Smooth muscle cell (in vitro differentiated cells): Measurements from ENCODE around the gene UMAD1. TPM values are rescaled to one million over a fixed set of nuclear protein-coding genes. Genes with fewer than 3 reads are reported as not detected.

ENCODE experiments used
- DNase-seq: peaks from one replicate; lab custom pipeline; 2025; ENCODE audit not compliant: unreplicated experiment; lab: John Stamatoyannopoulos, UW
- H2AFZ ChIP-seq: fragments of 200-600 bp; sonication (generic); 2 replicates; pipeline ENCODE4 v1.6.0; 2016; ENCODE audit warnings: antibody characterized with exemption, low read depth, mild to moderate bottlenecking
- H3F3A ChIP-seq: fragments of 200-600 bp; sonication (generic); 2 replicates; pipeline ENCODE4 v1.6.0; 2017; ENCODE audit warnings: antibody characterized with exemption, low read depth
- H3K27ac ChIP-seq: fragments of 200-600 bp; sonication (generic); 2 replicates; pipeline ENCODE4 v1.5.1; 2016; ENCODE audit warnings: low read depth, mild to moderate bottlenecking
- H3K27me3 ChIP-seq: fragments of 200-600 bp; sonication (generic); 2 replicates; pipeline ENCODE4 v1.6.1; 2016; ENCODE audit warnings: low read depth, mild to moderate bottlenecking
- H3K36me3 ChIP-seq: fragments of 200-600 bp; sonication (generic); 2 replicates; pipeline ENCODE4 v1.5.1; 2016; ENCODE audit warnings: low read depth
- H3K4me1 ChIP-seq: fragments of 200-600 bp; sonication (generic); 2 replicates; pipeline ENCODE4 v1.5.1; 2016; ENCODE audit warnings: low read depth
- H3K4me2 ChIP-seq: fragments of 200-600 bp; sonication (generic); 2 replicates; pipeline ENCODE4 v1.6.0; 2016; ENCODE audit warnings: mild to moderate bottlenecking
- H3K4me3 ChIP-seq: fragments of 200-600 bp; sonication (generic); 2 replicates; pipeline ENCODE4 v1.5.1; 2016; ENCODE audit warnings: mild to moderate bottlenecking
- H3K79me2 ChIP-seq: fragments of 200-600 bp; sonication (generic); 2 replicates; pipeline ENCODE4 v1.6.0; 2016; ENCODE audit warnings: low read depth, mild to moderate bottlenecking
- H3K9ac ChIP-seq: fragments of 200-600 bp; sonication (generic); 2 replicates; pipeline ENCODE4 v1.6.0; 2016; ENCODE audit warnings: low read depth
- H3K9me3 ChIP-seq: fragments of 200-600 bp; sonication (generic); replicated peaks from 2 replicates; pipeline ENCODE4 v1.5.1; 2016; ENCODE audit warnings: low read depth
- H4K20me1 ChIP-seq: fragments of 200-600 bp; sonication (generic); 2 replicates; pipeline ENCODE4 v1.6.0; 2016; ENCODE audit warnings: low read depth
- WGBS: methylation state at CpG from one replicate; pipeline ENCODE4 v1.1.7; 2016; ENCODE audit warnings: low lambda C conversion rate; 5-methylcytosine and 5-hydroxymethylcytosine counted together
- polyA plus RNA-seq: library from polyadenylated mRNA; unstranded; fragments of >200 nt; fragmentation: Nextera tagmentation; extraction: Ambion mirVana; gene quantifications from 2 replicates; pipeline ENCODE4 v1.2.1, GENCODE V29; 2016
- total RNA-seq: library from RNA; depleted of rRNA; stranded (reverse); fragments of >200 nt; gene quantifications from 2 replicates; pipeline ENCODE4 v1.2.3, GENCODE V29; 2014
- TF ChIP-seq, protein P1 (sequence below): fragments of 200-600 bp; sonication (generic); IDR thresholded peaks from 2 replicates; pipeline ENCODE4 v1.5.1; 2017; ENCODE audit warnings: borderline replicate concordance, mild to moderate bottlenecking, antibody characterized with exemption; ENCODE audit not compliant: insufficient read depth, poor library complexity, severe bottlenecking

The UMAD1 gene
- total and polyA plus RNA-seq, 2 experiments from 2014 or later: 13.7 to 24.3 TPM

DNA sequence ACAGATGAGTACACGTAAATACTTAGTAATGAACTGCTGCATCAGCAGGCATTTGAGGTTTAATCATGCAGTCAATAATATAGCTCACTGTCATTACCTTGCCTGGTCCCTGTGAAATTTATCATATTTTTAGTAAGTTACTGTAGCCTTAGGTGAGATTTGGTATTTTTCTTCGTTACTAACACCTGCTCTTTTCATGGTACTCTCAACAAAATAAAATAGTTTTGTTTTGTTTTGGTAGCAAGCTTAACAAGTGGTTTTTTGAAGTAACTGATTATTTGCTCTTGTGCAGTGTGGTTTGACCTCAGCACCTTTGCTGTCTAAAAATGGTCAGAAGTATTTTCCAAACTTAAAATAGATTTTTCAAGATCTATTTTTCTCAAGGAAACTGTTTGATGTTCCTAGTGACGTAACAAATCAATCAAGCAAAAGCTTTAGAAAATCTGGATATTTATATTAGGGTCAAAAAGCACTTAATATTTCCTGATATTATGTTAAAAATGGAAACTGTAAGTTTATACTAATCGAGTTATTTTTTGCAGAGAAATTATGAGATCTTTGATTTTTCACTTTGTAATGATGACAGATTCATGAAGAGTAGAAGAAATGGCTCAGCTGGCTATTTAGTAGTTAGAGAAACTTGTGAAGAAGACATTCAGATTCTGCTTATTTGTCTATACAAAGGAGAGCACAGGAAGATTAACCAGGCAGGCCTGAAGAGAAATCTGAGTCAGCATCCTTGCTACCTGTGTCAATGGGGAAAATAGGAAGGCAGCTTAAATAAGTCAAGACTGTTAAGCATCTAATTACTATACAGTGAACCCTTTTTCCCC lies 98.9 kb downstream of the UMAD1 start:
- H3K4me1 ChIP-seq: peaks cover 35% of the 10 kb centered on the region
- H3K4me2 ChIP-seq: no peak overlapping the region
- H3K9ac ChIP-seq: no peak overlapping the region
- H3K9me3 ChIP-seq: no peaks in the 10 kb centered on the region
- WGBS: 93% methylated on average over 4 of the region's 4 CpGs
- H3K36me3 ChIP-seq: no peaks in the 10 kb centered on the region
- DNase-seq: no peak
- no peaks in the 10 kb centered on the region for H3K79me2 ChIP-seq
- no peak overlapping the region for H2AFZ ChIP-seq
- H3K4me3 ChIP-seq: no peak overlapping the region
- TF ChIP-seq, protein P1, sequence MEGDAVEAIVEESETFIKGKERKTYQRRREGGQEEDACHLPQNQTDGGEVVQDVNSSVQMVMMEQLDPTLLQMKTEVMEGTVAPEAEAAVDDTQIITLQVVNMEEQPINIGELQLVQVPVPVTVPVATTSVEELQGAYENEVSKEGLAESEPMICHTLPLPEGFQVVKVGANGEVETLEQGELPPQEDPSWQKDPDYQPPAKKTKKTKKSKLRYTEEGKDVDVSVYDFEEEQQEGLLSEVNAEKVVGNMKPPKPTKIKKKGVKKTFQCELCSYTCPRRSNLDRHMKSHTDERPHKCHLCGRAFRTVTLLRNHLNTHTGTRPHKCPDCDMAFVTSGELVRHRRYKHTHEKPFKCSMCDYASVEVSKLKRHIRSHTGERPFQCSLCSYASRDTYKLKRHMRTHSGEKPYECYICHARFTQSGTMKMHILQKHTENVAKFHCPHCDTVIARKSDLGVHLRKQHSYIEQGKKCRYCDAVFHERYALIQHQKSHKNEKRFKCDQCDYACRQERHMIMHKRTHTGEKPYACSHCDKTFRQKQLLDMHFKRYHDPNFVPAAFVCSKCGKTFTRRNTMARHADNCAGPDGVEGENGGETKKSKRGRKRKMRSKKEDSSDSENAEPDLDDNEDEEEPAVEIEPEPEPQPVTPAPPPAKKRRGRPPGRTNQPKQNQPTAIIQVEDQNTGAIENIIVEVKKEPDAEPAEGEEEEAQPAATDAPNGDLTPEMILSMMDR: no peak
- H3F3A ChIP-seq: no peaks in the 10 kb centered on the region
- H4K20me1 ChIP-seq: no peaks in the 10 kb centered on the region
- no peak overlapping the region for H3K27ac ChIP-seq
- no peaks in the 10 kb centered on the region for H3K27me3 ChIP-seq

DNA sequence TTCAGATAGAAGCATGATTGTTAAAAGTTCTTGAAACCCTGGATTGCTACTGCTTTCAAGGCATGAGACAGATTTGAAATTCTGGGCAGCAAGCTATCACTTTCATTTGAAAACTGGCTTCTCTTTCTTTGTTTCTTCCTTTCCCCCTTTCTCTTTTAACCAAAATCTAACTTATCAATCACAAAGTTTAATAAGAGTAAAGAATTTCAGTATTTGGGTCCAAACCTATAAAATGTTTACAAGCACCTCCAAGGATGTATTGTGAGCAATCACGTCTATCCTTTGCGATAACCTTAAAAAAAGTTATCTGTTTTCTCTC lies 99.4 kb downstream of the UMAD1 start:
- no peaks in the 10 kb centered on the region for H3K36me3 ChIP-seq
- H4K20me1 ChIP-seq: no peaks in the 10 kb centered on the region
- H3K9me3 ChIP-seq: no peaks in the 10 kb centered on the region
- H3K4me1 ChIP-seq: peaks cover 35% of the 10 kb centered on the region
- no peak overlapping the region for H2AFZ ChIP-seq
- WGBS: 85% methylated on average over 2 of the region's 2 CpGs
- no peaks in the 10 kb centered on the region for H3F3A ChIP-seq
- no peak overlapping the region for H3K4me3 ChIP-seq
- no peak overlapping the region for H3K27ac ChIP-seq
- TF ChIP-seq, protein P1: no peak
- no peak for DNase-seq
- no peaks in the 10 kb centered on the region for H3K79me2 ChIP-seq
- H3K9ac ChIP-seq: no peak overlapping the region
- no peak overlapping the region for H3K4me2 ChIP-seq
- H3K27me3 ChIP-seq: no peaks in the 10 kb centered on the region

DNA sequence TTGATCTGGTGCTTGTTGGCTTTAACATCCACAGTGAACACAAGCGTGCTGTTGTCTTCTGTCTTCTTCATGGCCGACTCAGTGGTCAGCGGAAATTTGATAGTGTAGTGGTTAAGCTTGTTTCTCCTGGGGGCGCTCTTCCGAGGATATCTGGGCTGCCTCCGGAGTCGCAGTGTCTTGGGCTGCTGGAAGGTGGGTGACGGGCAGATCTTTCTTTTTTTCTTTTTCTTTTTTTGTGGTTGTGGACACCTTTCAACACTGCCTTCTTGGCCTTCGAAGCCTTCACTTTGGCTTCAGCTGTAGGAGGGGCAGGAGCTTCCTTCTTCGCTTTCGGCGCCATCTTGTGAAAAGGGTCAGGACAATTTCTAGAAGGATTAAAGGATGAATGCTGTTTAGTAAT lies 101.7 kb downstream of the UMAD1 start:
- no peak overlapping the region for H3K4me3 ChIP-seq

More for the DNA sequence above, 101.7 kb downstream of the UMAD1 start:
- H3K27me3 ChIP-seq: no peaks in the 10 kb centered on the region
- no peak overlapping the region for H3K27ac ChIP-seq
- 97% methylated on average over 12 of the region's 12 CpGs for WGBS
- no peaks in the 10 kb centered on the region for H3K36me3 ChIP-seq
- TF ChIP-seq, protein P1: no peak
- no peak overlapping the region for H2AFZ ChIP-seq
- H3K9ac ChIP-seq: no peak overlapping the region
- peaks cover 3% of the 10 kb centered on the region for H3F3A ChIP-seq
- no peak for DNase-seq
- no peak overlapping the region for H3K4me2 ChIP-seq
- no peaks in the 10 kb centered on the region for H3K79me2 ChIP-seq
- no peaks in the 10 kb centered on the region for H3K9me3 ChIP-seq
- peaks cover 31% of the 10 kb centered on the region for H3K4me1 ChIP-seq
- no peaks in the 10 kb centered on the region for H4K20me1 ChIP-seq
